H1 (cell line): Measurements from ENCODE around the gene NKG7. TPM values are rescaled to one million over a fixed set of nuclear protein-coding genes. Genes with fewer than 3 reads are reported as not detected.
A peak's percentile ranks its signal among the peaks of the same experiment; 100 is the strongest.

ENCODE experiments used
- CTCF ChIA-PET: fragments of 300-600 bp; sonication (Branson Sonifier 250); formaldehyde crosslinking; loops from one replicate; lab custom pipeline; 2021; ENCODE audit not compliant: partially characterized antibody; lab: Charles Lee
- POLR2A ChIA-PET: fragments of 300-600 bp; sonication (Branson Sonifier 250); formaldehyde crosslinking; loops from one replicate; lab custom pipeline; 2021; ENCODE audit warnings: inconsistent platforms; ENCODE audit not compliant: partially characterized antibody; lab: Charles Lee
- DNase-seq, 2 experiments: peaks; one replicate each; pipeline versions ENCODE4 v3.0.0 to v3.0.0-alpha.2; 2010 to 2022; ENCODE audit warnings: low spot score in 2 of 2, low read depth in 1 of 2, mixed read lengths in 1 of 2
- FAIRE-seq: peaks from 2 replicates; lab custom pipeline; 2011; peaks lifted over from hg19 to GRCh38; lab: Jason Lieb, UNC
- H2AFZ ChIP-seq: 2 replicates; pipeline ENCODE4 v1.8.1; 2012; ENCODE audit warnings: low read length, inconsistent platforms
- H2AK5ac ChIP-seq: 2 replicates; pipeline ENCODE4 v1.6.1; 2013; ENCODE audit warnings: low read depth, low read length
- H2BK120ac ChIP-seq: replicated peaks from 2 replicates; pipeline ENCODE3; 2013; ENCODE audit warnings: low read depth, low read length, inconsistent platforms
- H2BK12ac ChIP-seq: 2 replicates; pipeline ENCODE4 v1.6.1; 2013; ENCODE audit warnings: low read depth, low read length
- H2BK15ac ChIP-seq: 2 replicates; pipeline ENCODE4 v1.6.1; 2013; ENCODE audit warnings: low read length
- H2BK20ac ChIP-seq: 2 replicates; pipeline ENCODE4 v1.6.1; 2013; ENCODE audit warnings: low read length
- H2BK5ac ChIP-seq: 2 replicates; pipeline ENCODE4 v1.6.1; 2013; ENCODE audit warnings: low read depth, low read length
- H3K14ac ChIP-seq: 2 replicates; pipeline ENCODE4 v1.6.1; 2013; ENCODE audit warnings: inconsistent platforms; ENCODE audit not compliant: insufficient read length
- H3K18ac ChIP-seq: 2 replicates; pipeline ENCODE4 v1.6.1; 2013; ENCODE audit warnings: low read length; ENCODE audit errors: extremely low read depth
- H3K23ac ChIP-seq: 2 replicates; pipeline ENCODE4 v1.6.1; 2013; ENCODE audit warnings: inconsistent platforms; ENCODE audit not compliant: insufficient read length
- H3K23me2 ChIP-seq: 2 replicates; pipeline ENCODE4 v1.6.1; 2013; ENCODE audit warnings: low read depth, low read length
- H3K27ac ChIP-seq: 2 replicates; pipeline ENCODE4 v1.6.1; 2011; ENCODE audit warnings: low read depth, low read length, inconsistent platforms
- H3K27me3 ChIP-seq, 4 experiments: replicated peaks in 1 of 4; 1 replicate in 1 of 4; 2 replicates in 3 of 4; pipeline versions ENCODE4 v1.6.1 to v1.8.1; 2011 to 2013; ENCODE audit warnings: low read length in 3 of 4, mild to moderate bottlenecking in 3 of 4, inconsistent platforms in 2 of 4, mixed read lengths in 2 of 4, moderate library complexity in 1 of 4; ENCODE audit not compliant: control insufficient read depth in 3 of 4, insufficient read depth in 3 of 4; ENCODE audit errors: extremely low read depth in 1 of 4
- H3K36me3 ChIP-seq, 4 experiments: 2 replicates each; pipeline versions ENCODE4 v1.6.1 to v1.8.1; 2011 to 2013; ENCODE audit warnings: mild to moderate bottlenecking in 4 of 4, low read length in 3 of 4, moderate library complexity in 2 of 4, control low read depth in 1 of 4, inconsistent platforms in 1 of 4; ENCODE audit not compliant: insufficient read depth in 4 of 4, control insufficient read depth in 2 of 4
- H3K4ac ChIP-seq: replicated peaks from 2 replicates; pipeline ENCODE3; 2013; ENCODE audit warnings: low read length, low read depth, mixed read lengths, inconsistent platforms; ENCODE audit not compliant: insufficient read length
- H3K4me1 ChIP-seq, 4 experiments: replicated peaks in 1 of 4; 1 replicate in 1 of 4; 2 replicates in 3 of 4; pipeline versions ENCODE4 v1.6.1 to v1.8.1; 2011 to 2013; ENCODE audit warnings: low read length in 3 of 4, inconsistent platforms in 2 of 4, mixed read lengths in 1 of 4; ENCODE audit not compliant: insufficient read depth in 4 of 4, control insufficient read depth in 3 of 4
- H3K4me2 ChIP-seq, 2 experiments: 2 replicates each; pipeline versions ENCODE4 v1.6.1 to v1.8.1; 2011 to 2013; ENCODE audit warnings: low read depth in 2 of 2, low read length in 2 of 2, control low read depth in 1 of 2, inconsistent platforms in 1 of 2, mild to moderate bottlenecking in 1 of 2; ENCODE audit not compliant: insufficient read depth in 1 of 2
- H3K4me3 ChIP-seq, 4 experiments: fragments of 200-600, 300-600 bp in 1 of 4; sonication (generic), shearing (Covaris generic), sonication (Bioruptor Twin) in 1 of 4; 2 replicates each; pipeline versions ENCODE4 v1.5.1 to v1.8.1; 2011 to 2016; ENCODE audit warnings: low read length in 4 of 4, low read depth in 3 of 4, control low read depth in 2 of 4, inconsistent platforms in 2 of 4, mild to moderate bottlenecking in 2 of 4, mixed read lengths in 1 of 4, moderate library complexity in 1 of 4; ENCODE audit not compliant: insufficient read depth in 2 of 4; ENCODE audit errors: extremely low read depth in 1 of 4
- H3K56ac ChIP-seq: replicated peaks from 2 replicates; pipeline ENCODE3; 2013; ENCODE audit warnings: low read depth, mild to moderate bottlenecking, mixed read lengths, low read length, inconsistent platforms; ENCODE audit not compliant: insufficient read length
- H3K79me1 ChIP-seq: 2 replicates; pipeline ENCODE4 v1.6.1; 2013; ENCODE audit warnings: low read depth, low read length, control low read depth
- H3K79me2 ChIP-seq, 2 experiments: 2 replicates each; pipeline versions ENCODE4 v1.6.1 to v1.8.1; 2012 to 2013; ENCODE audit warnings: low read length in 2 of 2, mild to moderate bottlenecking in 2 of 2, inconsistent platforms in 1 of 2; ENCODE audit not compliant: insufficient read depth in 2 of 2, control insufficient read depth in 1 of 2
- H3K9ac ChIP-seq, 4 experiments: replicated peaks in 1 of 4; 1 replicate in 1 of 4; 2 replicates in 3 of 4; pipeline versions ENCODE4 v1.6.1 to v1.8.1; 2011 to 2013; ENCODE audit warnings: low read depth in 3 of 4, low read length in 3 of 4, control low read depth in 2 of 4, mild to moderate bottlenecking in 2 of 4, moderate library complexity in 2 of 4, inconsistent platforms in 1 of 4; ENCODE audit errors: extremely low read depth in 1 of 4
- H3K9me3 ChIP-seq, 2 experiments: 2 replicates each; pipeline versions ENCODE4 v1.6.1 to v1.8.1; 2012 to 2013; ENCODE audit warnings: mild to moderate bottlenecking in 2 of 2, moderate library complexity in 2 of 2, control low read depth in 1 of 2, inconsistent platforms in 1 of 2, low read depth in 1 of 2, low read length in 1 of 2, mixed read lengths in 1 of 2; ENCODE audit not compliant: insufficient read depth in 2 of 2
- H4K20me1 ChIP-seq, 2 experiments: replicated peaks in 1 of 2; 2 replicates each; pipeline versions ENCODE3 to v1.8.1; 2011 to 2013; ENCODE audit warnings: inconsistent platforms in 2 of 2, low read length in 2 of 2, mild to moderate bottlenecking in 1 of 2; ENCODE audit not compliant: insufficient read depth in 2 of 2, control insufficient read depth in 1 of 2
- H4K5ac ChIP-seq: 2 replicates; pipeline ENCODE4 v1.6.1; 2013; ENCODE audit warnings: low read length, low read depth, mixed read lengths, inconsistent platforms; ENCODE audit not compliant: insufficient read length
- H4K8ac ChIP-seq: 2 replicates; pipeline ENCODE4 v1.8.0; 2013; ENCODE audit warnings: mild to moderate bottlenecking, moderate library complexity, low read length, inconsistent platforms; ENCODE audit not compliant: insufficient read depth; ENCODE audit errors: extremely low read depth
- H4K91ac ChIP-seq: replicated peaks from 2 replicates; pipeline ENCODE3; 2013; ENCODE audit warnings: low read length, mixed read lengths, inconsistent platforms; ENCODE audit not compliant: insufficient read length
- CTCF ChIP-seq, 3 experiments: IDR thresholded peaks; 1 replicate in 2 of 3; 2 replicates in 1 of 3; pipeline versions ENCODE4 v1.5.1 to v1.6.1; 2011; ENCODE audit warnings: low read length in 3 of 3, mild to moderate bottlenecking in 3 of 3, inconsistent platforms in 2 of 3, low read depth in 1 of 3, moderate library complexity in 1 of 3; ENCODE audit not compliant: insufficient read depth in 1 of 3; ENCODE audit errors: control extremely low read depth in 1 of 3
- KDM4A ChIP-seq: IDR thresholded peaks from one replicate; pipeline ENCODE4 v1.7.1; 2012; ENCODE audit warnings: low read depth, mild to moderate bottlenecking, moderate library complexity, low read length, inconsistent platforms; ENCODE audit not compliant: severe bottlenecking
- SAP30 ChIP-seq: fragments of 300-600 bp; sonication (generic); IDR thresholded peaks from 2 replicates; pipeline ENCODE4 v1.7.1; 2012; ENCODE audit warnings: low read length, moderate library complexity, mild to moderate bottlenecking, inconsistent platforms; ENCODE audit not compliant: insufficient read depth, insufficient replicate concordance
- SIN3A ChIP-seq, 2 experiments: IDR thresholded peaks in 1 of 2; conservative IDR thresholded peaks in 1 of 2; 2 replicates each; pipeline ENCODE4 v1.6.1; 2011 to 2012; ENCODE audit warnings: low read length in 2 of 2, improper control_type of control experiment in 1 of 2, low read depth in 1 of 2, mild to moderate bottlenecking in 1 of 2
- SP1 ChIP-seq: IDR thresholded peaks from 2 replicates; pipeline ENCODE4 v1.6.1; 2011; ENCODE audit warnings: low read depth, low read length
- SP2 ChIP-seq: IDR thresholded peaks from 2 replicates; pipeline ENCODE4 v1.6.1; 2012; ENCODE audit warnings: mild to moderate bottlenecking, low read length, inconsistent platforms
- WGBS, 2 experiments: shearing (Covaris generic) in 1 of 2; methylation state at CpG; one replicate each; pipeline versions ENCODE4 v1.1.6 to v1.1.7; 2013 to 2015; ENCODE audit warnings: low lambda C conversion rate in 2 of 2, mixed read lengths in 2 of 2, inconsistent platforms in 1 of 2, low coverage in 1 of 2, missing lambda C conversion rate in 1 of 2; ENCODE audit not compliant: insufficient replicate concordance in 2 of 2, insufficient coverage in 1 of 2, insufficient read length in 1 of 2; ENCODE audit errors: extremely low coverage in 1 of 2, missing lambda C conversion rate in 1 of 2; 5-methylcytosine and 5-hydroxymethylcytosine counted together
- polyA plus RNA-seq, 7 experiments: library from polyadenylated mRNA; depleted of rRNA in 3 of 7; stranded (reverse) in 5 of 7; unstranded in 2 of 7; fragments of >200 nt in 5 of 7; fragments of 200-250 nt in 2 of 7; gene quantifications; 1 replicate in 5 of 7; 2 replicates in 1 of 7; 4 replicates in 1 of 7; pipeline versions ENCODE4 v1.2.1 to v1.2.3, GENCODE V29; 2011 to 2013; ENCODE audit warnings: missing spikeins in 2 of 7, mixed read lengths in 2 of 7
- total RNA-seq: library from RNA; stranded (reverse); fragmentation: NEBNext Ultra II Directional; extraction: Animal tissue kit (Norgen Biotek cat#: 25700); gene quantifications from 2 replicates; pipeline ENCODE4 v1.2.1, GENCODE V29; 2021

NKG7 gene
- total and polyA plus RNA-seq, 2 of the 8 experiments (the other 6 are each of a cell fraction or from before 2014, with no cell fraction given): not detected

- no peaks in the 10 kb centered on the region for H3K79me2 ChIP-seq
- H4K8ac ChIP-seq: no peak overlapping the region
- 0% methylated on average over 10 of the region's 10 CpGs; no CpG with 5 or more reads in 1 of the 2 experiments for WGBS, 2 experiments
- H3K27ac ChIP-seq: 0 out of 2 replicates have a peak overlapping the region, but pooled peaks have one; percentile 41
- no peak overlapping the region for H2BK15ac ChIP-seq
- H2BK120ac ChIP-seq: no peak overlapping the region
- H3K9ac ChIP-seq: peak overlapping the region in 3 of 4 experiments; percentile 30 to 49 (median 43); a peak in 2 of 7 replicates
- peak overlapping the region; percentile 56 to 72 (median 66) for H3K4me3 ChIP-seq
- no peak overlapping the region for H2AK5ac ChIP-seq
- no peak overlapping the region for H3K14ac ChIP-seq
- H3K79me1 ChIP-seq: no peaks in the 10 kb centered on the region
- H3K4me2 ChIP-seq: peak overlapping the region; percentile 65 to 83
- FAIRE-seq: peak; percentile 45
- peak in 1 of 2 experiments; percentile 53 for DNase-seq
- TF ChIP-seq SP1 (0 out of 2 replicates have a peak, but pooled peaks have one; percentile 49), KDM4A (peak; percentile 61), SP2 (no peak), CTCF (IDR thresholded peaks at IDR 0.05; ENCODE audit: control extremely low read depth in 1 of 3, insufficient read depth in 1 of 3, low read depth in 1 of 3, low read length in 3 of 3) (peak in 1 of 3 experiments; percentile 4; a peak in 1 of 4 replicates), SIN3A (conservative IDR thresholded peaks at IDR 0.05 in 1 of 2, IDR thresholded peaks at IDR 0.05 in 1 of 2; ENCODE audit: low read depth in 1 of 2, low read length in 2 of 2) (0 out of 4 replicates have a peak, but pooled peaks of 1 of the 2 experiments have one; percentile 6), SAP30 (peak; percentile 32)
- no peaks in the 10 kb centered on the region for H4K20me1 ChIP-seq
- no peak overlapping the region for H3K23ac ChIP-seq
- no peak overlapping the region for H2BK12ac ChIP-seq
- POLR2A ChIA-PET: interaction anchor here (0.6 to 3.9 kb wide), 10 partner anchors 11 to 56 kb away, joined by 3 to 19 read pairs (median 4); partner anchors contain the start of gene C19orf84
- H2BK5ac ChIP-seq: peak overlapping the region; percentile 79; the same call in 1 of the 2 replicates
- peaks cover 0 to 20% (median 16%) of the 10 kb centered on the region in 4 experiments; a peak in 6 of 7 replicates for H3K4me1 ChIP-seq
- peak overlapping the region; percentile 99 for H2AFZ ChIP-seq
- no peak overlapping the region for H3K4ac ChIP-seq
- peak overlapping the region; percentile 74 for H3K56ac ChIP-seq
- H3K9me3 ChIP-seq: no peaks in the 10 kb centered on the region
- CTCF ChIA-PET: interaction anchor here (0.6 to 4.9 kb wide), 12 partner anchors 17 to 645 kb away, joined by 3 to 42 read pairs (median 4); no protein-coding TSS in a partner anchor
- no peak overlapping the region for H4K5ac ChIP-seq
- H3K18ac ChIP-seq: peak overlapping the region; percentile 13; the same call in 1 of the 2 replicates
- H2BK20ac ChIP-seq: no peak overlapping the region
- peaks cover 13% of the 10 kb centered on the region for H3K23me2 ChIP-seq
- H3K36me3 ChIP-seq: no peaks in the 10 kb centered on the region
- H4K91ac ChIP-seq: no peak overlapping the region
- H3K27me3 ChIP-seq: peaks cover 0 to 18% (median 11%) of the 10 kb centered on the region in 4 experiments; a peak in 5 of 7 replicates
Measured at GRCh38 chr19:51339313-51339686, 33.2 kb downstream of the NKG7 start.
